ENCODE measurements around the gene STRN3.
"Not testable (repeated sequence)": the region's sequence is repeated elsewhere in the genome, so short reads cannot be mapped to it uniquely, and the experiment has no call there.

STRN3 gene

DNA sequence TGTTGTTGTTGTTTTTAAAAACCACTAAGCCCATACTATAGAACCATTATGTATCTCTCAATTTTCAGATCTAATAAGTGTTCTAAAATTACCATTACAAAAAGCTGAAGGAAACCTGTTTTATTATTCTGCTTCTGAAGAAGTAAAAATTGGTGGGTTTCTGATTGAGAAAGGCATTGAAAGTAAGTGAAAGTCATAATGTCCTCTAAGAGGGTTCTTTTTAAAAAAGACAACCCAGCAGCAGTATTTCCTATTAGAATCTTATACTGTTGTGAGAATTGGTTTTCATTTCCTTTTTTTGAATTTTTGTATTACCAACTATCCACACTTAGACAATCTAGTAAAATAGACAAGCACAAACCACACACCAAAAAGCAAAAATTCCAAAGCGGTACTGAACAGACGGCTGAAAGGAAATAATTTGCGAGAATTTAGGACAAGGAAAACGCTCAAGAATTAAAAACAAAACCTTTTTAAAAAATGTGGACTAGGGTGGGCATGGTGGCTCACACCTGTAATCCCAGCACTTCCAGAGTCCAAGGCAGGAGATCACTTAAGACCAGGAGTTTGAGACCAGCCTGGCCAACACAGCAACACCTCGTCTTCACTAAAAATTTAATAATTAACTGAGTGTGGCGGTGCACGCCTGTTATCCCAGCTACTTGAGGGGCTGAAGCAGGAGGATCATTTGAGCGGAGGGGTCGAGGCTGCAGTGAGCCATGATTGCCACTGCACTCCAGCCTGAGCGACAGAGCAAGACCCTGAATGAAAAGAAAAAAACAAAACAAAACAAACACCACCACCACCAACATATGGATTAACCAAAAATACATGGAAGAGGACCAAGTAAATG lies 67.4 kb downstream of the STRN3 start:
- in situ Hi-C loops (cut with HindIII; ENCODE audit: low pct_ligation_motif_present, low pct_unique_long_range_greater_than_20kb, low sequenced_read_pairs), result no loop called here
- peak; percentile 8 for DNase-seq

- peak; percentile 53 for DNase-seq
- in situ Hi-C loops (cut with HindIII; ENCODE audit: low pct_ligation_motif_present, low pct_unique_long_range_greater_than_20kb, low sequenced_read_pairs), result no loop called here
These were observed 68.3 kb downstream of the STRN3 start for GRCh38 chr14:30957813-30958370.

GRCh38 chr14:30949651-30950050 lies 76.5 kb downstream of the STRN3 start:
- in situ Hi-C loops (cut with HindIII; ENCODE audit: low pct_ligation_motif_present, low pct_unique_long_range_greater_than_20kb, low sequenced_read_pairs), result no loop called here
- DNase-seq, result no peak

DNA sequence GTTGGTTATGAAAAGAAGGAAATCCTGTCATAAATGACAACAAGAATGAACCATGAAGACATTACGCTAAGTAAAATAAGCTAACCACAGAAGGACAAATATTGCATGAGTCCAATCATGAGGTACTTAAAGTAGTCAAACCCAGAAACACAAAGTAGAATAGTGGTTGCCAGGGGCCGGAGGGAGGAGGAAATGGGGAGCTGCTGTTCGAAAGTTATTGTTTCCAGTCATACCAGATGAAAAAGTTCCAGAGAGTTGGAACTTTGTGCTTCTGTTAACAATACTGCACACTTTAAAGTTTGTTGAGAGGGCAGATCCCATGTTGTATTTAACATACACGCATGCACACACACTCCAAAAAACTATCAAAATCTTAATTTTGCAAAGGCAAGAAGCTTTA lies 82.5 kb downstream of the STRN3 start:
- in situ Hi-C loops (cut with HindIII; ENCODE audit: low pct_ligation_motif_present, low pct_unique_long_range_greater_than_20kb, low sequenced_read_pairs), result no loop called here
- no peak for DNase-seq

GRCh38 chr14:30940886-30941285 lies 85.3 kb downstream of the STRN3 start:
- DNase-seq, result no peak
- in situ Hi-C loops (cut with HindIII; ENCODE audit: low pct_ligation_motif_present, low pct_unique_long_range_greater_than_20kb, low sequenced_read_pairs), result no loop called here

GRCh38 chr14:30938617-30939016 lies 87.6 kb downstream of the STRN3 start:
- in situ Hi-C loops (cut with HindIII; ENCODE audit: low pct_ligation_motif_present, low pct_unique_long_range_greater_than_20kb, low sequenced_read_pairs), result no loop called here
- no peak for DNase-seq

DNA sequence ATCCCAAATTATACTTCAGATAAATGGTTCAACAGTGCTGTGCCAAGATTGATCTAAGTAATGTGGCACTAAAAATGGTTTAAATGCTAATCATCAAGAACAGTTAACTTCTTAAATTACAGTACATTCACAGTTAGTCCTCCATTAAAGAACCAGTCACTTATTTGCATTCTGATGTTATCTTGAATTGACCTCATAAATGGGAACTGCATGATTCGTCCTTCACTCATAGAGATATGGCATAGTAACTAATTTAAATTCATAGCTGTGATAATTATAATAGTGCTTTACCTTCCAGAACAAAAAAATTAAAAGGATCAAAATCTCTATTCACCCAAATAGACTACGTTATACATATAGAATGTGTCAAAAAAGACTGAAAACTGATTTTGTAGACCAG lies 90.7 kb downstream of the STRN3 start:
- in situ Hi-C loops (cut with HindIII; ENCODE audit: low pct_ligation_motif_present, low pct_unique_long_range_greater_than_20kb, low sequenced_read_pairs), result no loop called here
- no peak for DNase-seq

DNA sequence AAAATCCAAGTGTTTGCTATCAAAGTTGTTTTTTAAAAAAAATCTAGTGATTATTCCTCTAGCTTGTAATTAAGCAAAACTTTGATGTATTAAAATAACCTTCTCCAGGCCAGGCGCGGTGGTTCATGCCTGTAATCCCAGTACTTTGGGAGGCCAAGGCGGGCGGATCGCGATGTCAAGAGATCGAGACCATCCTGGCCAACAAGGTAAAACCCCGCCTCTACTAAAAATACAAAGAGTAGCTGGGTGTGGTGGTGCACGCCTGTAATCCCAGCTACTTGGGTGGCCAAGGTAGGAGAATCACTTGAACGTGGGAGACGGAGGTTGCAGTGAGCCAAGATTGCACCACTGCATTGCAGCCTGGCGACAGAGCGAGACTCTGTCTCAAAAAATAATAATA lies 92.2 kb downstream of the STRN3 start:
- in situ Hi-C loops (cut with HindIII; ENCODE audit: low pct_ligation_motif_present, low pct_unique_long_range_greater_than_20kb, low sequenced_read_pairs); DNase-seq: not testable (repeated sequence)

DNA sequence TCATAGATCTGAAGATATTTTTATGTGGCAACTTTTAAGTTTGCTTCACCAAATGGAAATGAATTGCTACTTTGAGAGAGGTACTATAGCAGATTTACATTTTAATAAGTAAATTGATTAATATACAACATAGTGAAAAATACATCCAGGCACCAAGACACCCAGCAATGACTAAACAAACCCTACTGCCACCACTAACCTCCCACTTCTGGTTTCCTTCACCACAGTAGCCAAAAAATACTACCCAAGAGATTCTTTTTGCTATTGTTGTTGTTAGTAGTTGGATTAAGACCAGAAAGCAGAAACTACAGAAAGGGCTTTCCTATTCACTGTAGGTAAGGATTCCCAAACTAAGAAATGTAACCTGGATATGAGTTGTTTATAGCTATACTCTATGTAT lies 97.7 kb downstream of the STRN3 start:
- in situ Hi-C loops (cut with HindIII; ENCODE audit: low pct_ligation_motif_present, low pct_unique_long_range_greater_than_20kb, low sequenced_read_pairs), result no loop called here
- DNase-seq, result no peak

GRCh38 chr14:30925254-30925653 lies 100.9 kb downstream of the STRN3 start:
- in situ Hi-C loops (cut with HindIII; ENCODE audit: low pct_ligation_motif_present, low pct_unique_long_range_greater_than_20kb, low sequenced_read_pairs), result no loop called here
- DNase-seq, result no peak

GRCh38 chr14:30921788-30922187 lies 104.4 kb downstream of the STRN3 start:
- in situ Hi-C loops (cut with HindIII; ENCODE audit: low pct_ligation_motif_present, low pct_unique_long_range_greater_than_20kb, low sequenced_read_pairs), result no loop called here

GRCh38 chr14:30921305-30921704 lies 104.9 kb downstream of the STRN3 start:
- DNase-seq, result no peak
- in situ Hi-C loops (cut with HindIII; ENCODE audit: low pct_ligation_motif_present, low pct_unique_long_range_greater_than_20kb, low sequenced_read_pairs), result no loop called here

More at GRCh38 chr14:30921788-30922187, 104.4 kb downstream of the STRN3 start:
- DNase-seq, result no peak

- DNase-seq, result no peak
- in situ Hi-C loops (cut with HindIII; ENCODE audit: low pct_ligation_motif_present, low pct_unique_long_range_greater_than_20kb, low sequenced_read_pairs), result no loop called here
These were observed 110.6 kb downstream of the STRN3 start for GRCh38 chr14:30915596-30915995.

- DNase-seq, result no peak
These were observed 111.4 kb downstream of the STRN3 start for GRCh38 chr14:30914812-30915211.

GRCh38 chr14:30908826-30909225 lies 117.4 kb downstream of the STRN3 start:
- in situ Hi-C loops (cut with HindIII; ENCODE audit: low pct_ligation_motif_present, low pct_unique_long_range_greater_than_20kb, low sequenced_read_pairs), result no loop called here
- DNase-seq, result no peak

More at GRCh38 chr14:30914812-30915211, 111.4 kb downstream of the STRN3 start:
- in situ Hi-C loops (cut with HindIII; ENCODE audit: low pct_ligation_motif_present, low pct_unique_long_range_greater_than_20kb, low sequenced_read_pairs), result no loop called here

- in situ Hi-C loops (cut with HindIII; ENCODE audit: low pct_ligation_motif_present, low pct_unique_long_range_greater_than_20kb, low sequenced_read_pairs), result no loop called here
- no peak for DNase-seq
These were observed 118.5 kb downstream of the STRN3 start for GRCh38 chr14:30907659-30908057.

- DNase-seq, result peak; percentile 28
- in situ Hi-C loops (cut with HindIII; ENCODE audit: low pct_ligation_motif_present, low pct_unique_long_range_greater_than_20kb, low sequenced_read_pairs), result no loop called here
These were observed 119.2 kb downstream of the STRN3 start for GRCh38 chr14:30906752-30907658.

GRCh38 chr14:30903285-30904124 lies 122.7 kb downstream of the STRN3 start:
- in situ Hi-C loops (cut with HindIII; ENCODE audit: low pct_ligation_motif_present, low pct_unique_long_range_greater_than_20kb, low sequenced_read_pairs), result no loop called here

More at GRCh38 chr14:30903285-30904124, 122.7 kb downstream of the STRN3 start:
- no peak for DNase-seq
